GM06990 (cell line): ENCODE measurements around the gene ADAMTS17.

Source experiments
- DNase-seq: peaks from one replicate; pipeline ENCODE4 v3.0.0-alpha.2; 2011; ENCODE audit not compliant: insufficient read length; ENCODE audit errors: extremely low read depth
- H3K27me3 ChIP-seq: replicated peaks from 2 replicates; pipeline ENCODE4 v1.6.0; 2011; ENCODE audit warnings: low read length; ENCODE audit not compliant: control insufficient read depth, insufficient read depth
- H3K36me3 ChIP-seq: 2 replicates; pipeline ENCODE4 v1.5.1; 2011; ENCODE audit warnings: low read length; ENCODE audit not compliant: control insufficient read depth, insufficient read depth
- H3K4me3 ChIP-seq: replicated peaks from 2 replicates; pipeline ENCODE4 v1.5.1; 2011; ENCODE audit warnings: low read depth, mild to moderate bottlenecking, control low read depth, low read length
- CTCF ChIP-seq: IDR thresholded peaks from 2 replicates; pipeline ENCODE4 v1.5.1; 2011; ENCODE audit warnings: low read length, control low read depth, mild to moderate bottlenecking, inconsistent platforms; ENCODE audit not compliant: insufficient read depth, poor library complexity, severe bottlenecking

Gene ADAMTS17

GRCh38 chr15:100002787-100003536 is 338.8 kb downstream of the ADAMTS17 start:
- no peak for TF ChIP-seq CTCF
- H3K4me3 ChIP-seq: no peak overlapping the region
- no peaks in the 10 kb centered on the region; the same call in none of the 2 replicates for H3K27me3 ChIP-seq
- no peak for DNase-seq
- no peaks in the 10 kb centered on the region for H3K36me3 ChIP-seq

- no peak for DNase-seq
- no peak for TF ChIP-seq CTCF
- H3K36me3 ChIP-seq: no peaks in the 10 kb centered on the region
- no peaks in the 10 kb centered on the region; the same call in none of the 2 replicates for H3K27me3 ChIP-seq
- H3K4me3 ChIP-seq: no peak overlapping the region
Measured at GRCh38 chr15:100002086-100002620, 339.6 kb downstream of the ADAMTS17 start.

GRCh38 chr15:100001405-100001804 is 340.4 kb downstream of the ADAMTS17 start:
- DNase-seq: no peak
- TF ChIP-seq CTCF: no peak
- H3K27me3 ChIP-seq: no peaks in the 10 kb centered on the region; the same call in none of the 2 replicates

GRCh38 chr15:99999282-100000070 is 342.3 kb downstream of the ADAMTS17 start:
- Histone ChIP-seq H3K4me3 (no peak overlapping the region), H3K36me3 (no peaks in the 10 kb centered on the region), H3K27me3 (no peaks in the 10 kb centered on the region; the same call in none of the 2 replicates)
- TF ChIP-seq CTCF: no peak
- no peak for DNase-seq

More at GRCh38 chr15:100001405-100001804, 340.4 kb downstream of the ADAMTS17 start:
- Histone ChIP-seq H3K36me3 (no peaks in the 10 kb centered on the region), H3K4me3 (no peak overlapping the region)

GRCh38 chr15:99998661-99999101 is 343.1 kb downstream of the ADAMTS17 start:
- TF ChIP-seq CTCF: no peak

More at GRCh38 chr15:99998661-99999101, 343.1 kb downstream of the ADAMTS17 start:
- no peak for DNase-seq
- Histone ChIP-seq H3K27me3 (no peaks in the 10 kb centered on the region; the same call in none of the 2 replicates), H3K36me3 (no peaks in the 10 kb centered on the region), H3K4me3 (no peak overlapping the region)
